ENCODE measurements around the gene TM6SF1.

TM6SF1 gene

GRCh38 chr15:83178390-83178789 lies 70.9 kb downstream of the TM6SF1 start:
- Histone ChIP-seq H3K27me3 (replicated peaks) (no peaks in the 10 kb centered on the region), H3K4me3 (ENCODE audit: low read depth, low read length) (no peak overlapping the region), H3K27ac (no peak overlapping the region), H3K36me3 (replicated peaks) (no peaks in the 10 kb centered on the region)
- in situ Hi-C loops (cut with HindIII; ENCODE audit: low pct_ligation_motif_present, low sequenced_read_pairs): no loop called here
- no peak for TF ChIP-seq CTCF (IDR thresholded peaks at IDR 0.05; ENCODE audit: low read depth, low read length, missing control alignments)
- DNase-seq: no peak

DNA sequence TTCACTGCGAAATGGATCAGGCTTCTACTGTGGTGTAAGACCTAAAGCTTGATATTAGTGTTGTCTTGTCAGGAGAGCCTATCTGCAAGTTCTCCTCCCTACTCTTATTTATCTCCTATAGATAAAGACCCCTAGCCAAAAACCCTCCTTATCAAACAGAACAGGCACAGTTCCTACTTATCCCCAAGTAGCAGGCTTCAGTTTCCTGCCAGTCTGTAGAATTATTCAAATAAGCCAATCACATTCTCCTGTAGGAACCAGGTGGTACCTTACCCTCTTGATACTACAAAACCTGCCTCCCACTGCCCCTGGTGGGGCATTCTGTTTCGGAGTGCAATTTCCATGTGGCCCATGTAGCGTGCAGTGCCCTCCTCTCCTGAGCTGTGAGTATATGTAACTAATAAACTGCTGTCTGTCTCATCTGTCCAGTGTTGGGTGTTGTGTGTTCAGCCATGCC lies 71.5 kb downstream of the TM6SF1 start:
- no peak for DNase-seq
- no peaks in the 10 kb centered on the region for H3K27me3 ChIP-seq (replicated peaks)
- in situ Hi-C loops (cut with HindIII; ENCODE audit: low pct_ligation_motif_present, low sequenced_read_pairs): no loop called here
- H3K4me3 ChIP-seq (ENCODE audit: low read depth, low read length): no peak overlapping the region
- no peak overlapping the region for H3K27ac ChIP-seq
- no peak for TF ChIP-seq CTCF (IDR thresholded peaks at IDR 0.05; ENCODE audit: low read depth, low read length, missing control alignments)
- no peaks in the 10 kb centered on the region for H3K36me3 ChIP-seq (replicated peaks)

DNA sequence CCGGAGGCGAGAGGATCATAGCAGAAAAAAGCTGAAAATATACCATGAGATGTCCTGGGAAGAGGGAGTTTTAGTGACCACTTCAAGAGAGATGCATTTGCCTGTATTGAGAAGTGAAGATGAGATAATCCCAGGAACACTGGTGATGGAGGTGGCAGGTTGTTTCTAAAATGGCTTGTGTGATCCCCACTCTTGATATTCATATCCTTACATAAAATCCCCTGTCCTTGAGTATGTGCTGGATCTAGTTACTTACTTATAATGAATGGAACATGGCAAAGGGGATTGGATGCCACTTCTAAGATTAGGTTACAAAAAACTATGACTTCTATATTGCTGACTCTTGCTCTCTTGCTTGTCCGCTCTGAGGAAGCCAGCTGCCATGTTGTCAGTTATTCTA lies 78.1 kb downstream of the TM6SF1 start:
- H3K4me3 ChIP-seq (ENCODE audit: low read depth, low read length): no peak overlapping the region
- H3K27me3 ChIP-seq (replicated peaks): no peaks in the 10 kb centered on the region
- no peaks in the 10 kb centered on the region for H3K36me3 ChIP-seq (replicated peaks)
- TF ChIP-seq CTCF (IDR thresholded peaks at IDR 0.05; ENCODE audit: low read depth, low read length, missing control alignments): no peak
- in situ Hi-C loops (cut with HindIII; ENCODE audit: low pct_ligation_motif_present, low sequenced_read_pairs): no loop called here
- H3K27ac ChIP-seq: no peak overlapping the region
- DNase-seq: no peak

All from brain microvascular endothelial cell (primary cell).